NCI-H1436 (cell line): ENCODE measurements around the gene TRAFD1.

Source experiments
- DNase-seq: peaks from one replicate; lab custom pipeline; 2025; lab: John Stamatoyannopoulos, UW

The TRAFD1 gene

DNA sequence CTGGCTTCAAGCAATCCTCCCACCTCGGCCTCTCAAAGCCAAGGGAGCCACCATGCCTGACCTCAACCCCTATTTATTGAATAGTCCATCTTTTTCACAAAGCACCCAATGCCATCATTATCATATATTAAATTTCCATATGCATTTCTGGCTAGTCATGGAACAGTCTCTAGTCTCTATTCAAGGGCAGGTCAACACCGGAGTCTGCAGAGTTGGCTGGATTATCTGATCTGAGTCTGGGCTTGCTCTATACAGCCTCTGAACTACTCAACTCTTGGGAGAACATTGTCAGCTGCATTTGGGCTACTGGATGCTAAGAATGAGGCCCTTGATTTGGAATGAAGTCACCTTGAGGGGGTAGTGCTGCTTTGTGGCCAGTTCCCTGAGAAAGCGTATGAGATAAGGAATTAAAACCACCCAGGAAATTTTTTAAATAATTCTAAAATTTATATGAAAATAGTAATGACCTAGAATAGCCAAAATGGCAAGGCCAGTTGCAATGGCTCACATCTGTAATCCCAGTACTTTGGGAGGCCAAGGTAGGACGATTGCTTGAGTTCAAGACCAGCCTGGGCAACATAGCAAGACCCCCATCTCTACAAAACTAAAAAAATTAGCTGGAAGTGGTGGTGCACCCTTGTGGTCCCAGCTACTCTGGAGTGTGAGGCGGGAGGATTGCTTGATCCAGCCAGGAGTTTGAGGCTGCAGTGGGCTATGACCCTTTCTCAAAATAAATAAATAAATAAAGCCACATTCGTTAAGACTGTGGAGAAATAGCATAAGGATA, 9.9 kb upstream of the TRAFD1 start:
- DNase-seq, result no peak

DNA sequence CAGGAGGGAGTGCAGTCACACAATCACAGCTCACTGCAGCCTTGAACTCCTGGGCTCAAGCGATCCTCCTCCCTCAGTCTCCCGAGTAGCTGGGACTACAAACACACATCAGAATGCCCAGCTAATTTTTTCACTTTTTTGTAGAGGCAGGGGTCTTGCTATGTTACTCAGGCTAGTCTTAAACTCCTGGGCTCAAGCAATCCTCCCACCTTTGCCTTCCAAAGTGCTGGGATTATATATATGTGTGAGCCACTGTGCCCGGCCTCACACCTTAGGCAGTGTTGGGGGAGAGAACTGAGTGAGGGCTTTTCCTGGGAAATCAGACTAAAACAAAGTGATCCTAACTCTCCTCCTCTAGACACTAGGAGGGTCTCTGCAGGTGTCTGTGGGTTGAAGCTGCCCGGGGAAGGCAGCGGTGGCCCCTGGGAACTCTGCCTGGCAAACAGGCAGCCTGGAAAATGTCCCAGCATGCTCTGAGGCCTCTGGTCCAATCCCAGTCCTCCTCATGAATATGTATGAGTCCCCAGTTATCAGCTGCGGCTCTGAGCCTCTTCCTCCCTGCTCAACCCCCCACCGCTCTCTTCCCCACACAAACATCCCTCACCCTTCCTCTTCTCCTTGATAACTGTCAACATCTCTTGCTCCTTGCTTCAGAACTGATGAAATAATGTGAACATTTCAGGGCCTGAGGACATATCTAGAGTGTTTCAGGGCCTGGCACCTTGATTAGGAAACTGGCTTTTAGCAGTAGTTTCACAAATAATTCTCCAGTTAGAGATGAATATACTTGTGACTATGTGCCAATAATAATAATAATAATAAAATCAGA, 8.9 kb upstream of the TRAFD1 start:
- peak; percentile 88 for DNase-seq

DNA sequence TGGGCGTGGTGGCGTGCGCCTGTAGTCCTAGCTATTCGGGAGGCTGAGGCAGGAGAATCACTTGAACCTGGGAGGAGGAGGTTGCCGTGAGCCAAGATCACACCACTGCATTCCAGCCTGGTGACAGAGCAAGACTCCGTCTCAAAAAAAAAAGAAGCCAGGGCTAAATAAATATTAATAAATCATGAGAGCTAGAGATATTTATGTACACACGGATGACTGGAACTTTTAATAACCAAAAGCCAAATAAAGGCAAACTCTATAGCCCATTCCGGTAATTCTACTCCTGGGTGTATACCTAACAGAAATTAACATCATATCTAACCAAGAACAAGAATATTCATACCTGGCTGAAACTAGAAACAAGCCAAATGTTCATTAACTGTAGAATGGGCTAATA, 7.7 kb upstream of the TRAFD1 start:
- no peak for DNase-seq

DNA sequence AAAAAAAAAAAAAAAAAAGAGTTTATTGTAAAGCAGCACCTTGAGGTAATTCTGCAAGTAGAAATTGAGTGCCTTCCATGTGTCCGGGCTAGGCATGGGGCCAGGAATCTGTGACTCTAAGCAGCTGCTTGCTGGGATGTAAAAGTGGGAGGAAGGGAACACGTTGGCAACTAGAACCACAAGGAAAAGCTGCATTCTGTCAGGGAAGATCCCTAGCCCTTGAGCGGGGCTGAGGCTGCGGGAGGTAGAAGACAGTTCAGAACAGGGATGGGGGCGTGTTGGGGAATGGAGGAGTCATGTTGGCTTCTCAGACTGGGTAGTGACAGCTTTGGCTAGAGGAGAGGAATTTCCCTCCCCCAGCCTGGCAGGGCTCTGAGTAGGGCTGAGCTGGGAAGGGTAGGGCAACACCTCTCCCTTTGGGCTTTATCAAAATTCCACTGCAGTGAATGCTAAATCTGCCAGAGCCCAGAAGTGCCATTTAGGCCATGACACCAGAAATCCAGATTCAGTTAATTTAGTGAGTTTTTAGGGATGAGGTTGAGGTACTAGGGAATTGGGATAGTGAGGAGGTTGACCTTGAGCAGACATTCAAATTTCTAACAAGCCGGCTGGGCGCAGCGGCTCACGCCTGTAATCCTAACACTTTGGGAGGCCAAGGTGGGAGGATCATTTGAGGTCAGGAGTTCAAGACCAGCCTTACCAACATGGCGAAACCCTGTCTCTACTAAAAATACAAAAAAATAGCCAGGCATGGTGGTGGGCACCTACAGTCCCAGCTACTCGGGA, 3.4 kb upstream of the TRAFD1 start:
- no peak for DNase-seq

DNA sequence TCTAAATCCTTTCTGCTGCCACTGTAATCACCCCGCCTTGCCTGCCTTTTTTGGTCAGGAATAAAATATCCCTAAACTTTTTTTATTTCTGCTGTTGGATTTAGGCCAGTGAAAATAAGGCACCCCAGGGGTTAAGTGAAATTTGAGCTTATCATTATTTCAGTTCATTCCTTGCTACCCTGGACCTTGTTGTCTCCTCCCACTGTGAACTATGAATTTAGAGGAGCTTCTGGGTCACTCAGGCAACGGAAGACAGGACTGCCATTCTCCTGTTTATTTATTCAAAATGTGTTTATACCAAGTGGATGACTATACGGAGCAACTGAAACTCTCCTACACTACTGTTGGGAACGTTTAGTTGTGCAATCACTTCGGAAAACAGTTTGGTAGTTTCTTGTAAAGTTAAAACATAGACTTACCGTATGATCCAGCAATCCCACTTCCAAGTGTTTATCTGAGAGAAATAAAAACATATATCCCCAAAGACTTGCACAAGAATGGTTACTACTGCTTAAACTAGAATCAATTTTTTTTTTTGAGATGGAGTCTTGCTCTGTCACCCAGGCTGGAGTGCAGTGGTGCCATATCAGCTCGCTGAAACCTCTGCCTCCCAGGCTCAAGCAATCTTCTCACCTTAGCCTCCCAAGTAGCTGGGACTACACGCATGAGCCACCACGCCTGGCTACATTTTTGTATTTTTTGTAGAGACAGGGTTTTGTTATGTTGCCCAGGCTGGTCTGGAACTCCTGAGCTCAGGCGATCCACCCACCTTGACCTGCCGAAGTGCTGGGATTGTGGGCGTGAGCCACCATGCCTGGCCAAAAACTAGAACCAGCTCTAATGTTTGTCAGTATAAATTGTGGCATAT, 2.3 kb upstream of the TRAFD1 start:
- no peak for DNase-seq

DNA sequence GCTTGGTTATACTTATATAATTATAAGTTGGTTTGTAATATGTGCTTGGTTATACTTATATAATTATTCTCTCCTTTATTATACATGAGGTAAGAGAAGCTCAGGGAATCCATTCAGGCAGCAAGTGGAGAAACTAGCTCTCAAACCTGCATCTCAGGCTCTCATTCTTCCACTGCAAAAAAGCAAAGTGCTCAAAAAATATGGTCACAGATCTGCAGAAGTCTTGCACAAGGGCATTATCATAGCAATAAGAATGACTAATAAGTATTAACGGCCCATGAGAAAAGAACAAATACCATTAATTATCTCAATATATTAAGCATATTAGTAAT, 476 bp upstream of the TRAFD1 start:
- no peak for DNase-seq

DNA sequence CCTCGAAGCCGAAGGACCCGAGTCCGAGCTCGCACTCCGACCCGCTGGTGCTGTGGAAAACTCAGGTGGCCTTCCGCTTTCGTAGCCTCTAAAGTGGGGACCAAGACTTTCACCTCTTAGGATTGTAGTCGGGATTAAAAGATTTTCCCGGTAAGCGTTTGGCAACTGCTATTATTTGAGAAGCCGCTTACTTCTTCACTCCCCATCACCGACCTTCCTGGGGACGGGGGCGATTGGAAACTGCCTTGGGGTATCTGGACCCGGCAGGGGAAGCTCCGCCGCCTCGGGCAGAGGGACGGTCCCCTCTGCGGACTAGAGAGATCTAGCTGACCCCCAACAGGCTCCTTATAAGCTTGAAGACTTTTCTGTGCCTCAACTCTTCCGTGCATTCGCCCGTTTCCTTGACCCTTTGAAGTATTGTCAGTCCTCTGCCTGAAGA, 659 bp downstream of the TRAFD1 start:
- DNase-seq, result no peak

DNA sequence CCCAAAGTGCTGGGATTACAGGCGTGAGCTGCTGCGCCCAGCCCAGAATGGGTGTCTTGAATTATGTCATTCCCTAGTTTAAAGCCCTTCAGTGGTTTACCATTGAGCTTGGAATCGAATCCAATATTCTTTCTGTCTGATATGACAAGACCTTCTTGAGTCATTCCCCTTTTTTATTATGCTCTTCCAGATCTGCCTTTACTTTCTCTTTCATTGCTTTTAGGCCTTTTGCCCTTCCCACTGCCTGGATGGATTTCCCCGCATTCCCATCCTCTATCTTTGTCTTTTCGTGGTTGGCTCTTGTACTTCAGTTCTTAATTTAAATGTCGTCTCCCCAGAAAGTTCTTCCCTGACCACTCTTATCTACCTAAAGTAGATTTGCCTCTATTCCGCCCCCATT, 1.6 kb downstream of the TRAFD1 start:
- DNase-seq, result no peak

DNA sequence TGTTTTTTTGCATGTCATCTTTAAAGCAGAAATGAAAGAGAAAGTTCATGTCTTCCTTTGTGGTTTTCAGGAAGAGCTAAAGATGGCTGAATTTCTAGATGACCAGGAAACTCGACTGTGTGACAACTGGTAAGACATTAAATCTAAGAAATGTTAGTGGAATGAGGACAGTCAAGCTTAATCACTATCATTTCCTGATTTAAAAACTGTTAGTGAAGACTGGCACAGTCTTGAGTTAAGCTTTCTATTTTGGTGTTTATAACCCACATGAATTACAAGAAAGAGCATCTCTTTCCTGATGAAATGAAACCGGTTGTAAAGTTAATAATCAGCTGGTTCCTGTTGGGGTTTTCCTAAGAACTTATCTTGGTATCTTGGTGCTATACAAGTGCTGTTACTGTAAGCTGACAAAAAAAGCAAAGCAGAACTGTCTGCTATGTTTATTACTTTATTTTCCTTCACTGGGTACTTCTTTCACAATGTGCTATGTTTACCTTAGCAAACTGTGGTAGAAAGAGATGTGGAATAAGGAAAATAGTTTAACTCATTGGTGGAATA, 5.2 kb downstream of the TRAFD1 start:
- DNase-seq, result no peak

DNA sequence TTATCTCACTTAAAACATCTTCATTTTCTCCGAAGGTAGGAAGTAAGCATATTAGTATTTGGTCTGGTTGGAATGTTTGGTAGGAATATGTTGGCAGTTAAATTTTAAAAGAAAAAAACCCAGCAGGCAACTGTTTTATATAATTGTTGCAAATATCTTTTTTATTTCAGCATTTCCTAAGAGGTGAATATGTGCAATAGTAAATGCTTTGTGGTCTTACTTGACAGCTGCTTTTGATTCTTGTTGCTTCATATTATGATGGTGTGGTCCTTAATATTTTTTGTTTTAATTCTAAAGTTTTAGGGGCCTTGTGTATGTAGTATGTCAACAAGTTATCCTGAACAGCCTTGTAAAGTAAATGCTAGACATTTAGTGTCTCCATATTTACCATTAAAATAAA, 6.3 kb downstream of the TRAFD1 start:
- DNase-seq, result no peak

DNA sequence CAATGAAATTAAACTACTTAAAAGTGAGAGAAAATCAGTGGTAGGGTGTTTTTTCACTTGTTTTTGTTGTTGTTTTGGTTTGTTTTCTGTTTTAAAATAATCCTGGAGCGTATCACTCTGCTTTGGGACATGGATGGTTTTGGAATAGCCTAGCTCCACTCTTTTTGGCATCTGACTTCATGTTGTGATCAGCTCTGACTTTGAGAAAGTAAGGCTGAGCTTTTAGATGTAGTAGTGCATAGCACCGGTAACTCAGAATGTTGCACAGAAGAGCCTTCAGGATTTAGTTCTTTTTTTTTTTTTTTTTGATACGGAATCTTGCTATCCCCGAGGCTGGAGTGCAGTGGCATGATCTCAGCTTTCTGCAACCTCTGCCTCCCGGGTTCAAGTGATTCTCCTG, 8.1 kb downstream of the TRAFD1 start:
- no peak for DNase-seq

DNA sequence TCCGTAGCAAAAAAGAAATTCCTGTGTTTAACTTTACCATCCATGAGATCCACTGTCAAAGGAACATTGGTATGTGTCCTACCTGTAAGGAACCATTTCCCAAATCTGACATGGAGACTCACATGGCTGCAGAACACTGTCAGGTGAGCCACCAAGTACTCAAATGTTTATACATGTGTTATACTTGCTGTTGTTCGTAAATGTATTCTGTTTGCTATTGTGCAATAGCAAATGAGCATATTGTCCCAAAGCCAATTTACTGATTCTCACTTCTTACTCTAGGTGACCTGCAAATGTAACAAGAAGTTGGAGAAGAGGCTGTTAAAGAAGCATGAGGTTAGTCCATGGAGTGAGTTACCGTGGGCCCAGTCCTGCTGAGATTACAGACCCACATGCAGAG, 9.4 kb downstream of the TRAFD1 start:
- DNase-seq, result no peak

DNA sequence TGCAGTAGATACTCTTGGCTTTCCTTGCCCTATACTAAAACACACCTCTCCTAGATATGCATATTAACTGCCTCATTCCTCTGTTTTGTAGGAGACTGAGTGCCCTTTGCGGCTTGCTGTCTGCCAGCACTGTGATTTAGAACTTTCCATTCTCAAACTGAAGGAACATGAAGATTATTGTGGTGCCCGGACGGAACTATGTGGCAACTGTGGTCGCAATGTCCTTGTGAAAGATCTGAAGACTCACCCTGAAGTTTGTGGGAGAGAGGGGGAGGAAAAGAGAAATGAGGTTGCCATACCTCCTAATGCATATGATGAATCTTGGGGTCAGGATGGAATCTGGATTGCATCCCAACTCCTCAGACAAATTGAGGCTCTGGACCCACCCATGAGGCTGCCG, 15.4 kb downstream of the TRAFD1 start:
- no peak for DNase-seq

DNA sequence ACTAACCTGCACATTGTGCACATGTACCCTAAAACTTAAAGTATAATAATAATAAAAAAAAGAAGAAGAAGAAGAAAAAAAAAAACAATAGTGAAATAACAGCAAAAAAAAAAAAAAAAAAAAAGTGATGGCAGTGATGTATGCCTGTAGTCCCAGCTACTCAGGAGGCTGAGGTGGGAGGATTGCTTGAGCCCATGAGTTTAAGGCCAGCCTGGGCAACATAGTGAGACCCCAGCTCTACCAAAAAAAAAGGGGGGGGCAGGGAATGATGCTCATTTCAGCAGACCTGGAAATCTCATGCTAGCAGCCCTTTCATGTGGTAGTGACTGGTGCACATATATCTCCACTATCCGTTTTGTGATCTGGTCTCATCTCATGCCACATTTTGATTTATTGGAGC, 20.8 kb downstream of the TRAFD1 start:
- DNase-seq, result no peak

DNA sequence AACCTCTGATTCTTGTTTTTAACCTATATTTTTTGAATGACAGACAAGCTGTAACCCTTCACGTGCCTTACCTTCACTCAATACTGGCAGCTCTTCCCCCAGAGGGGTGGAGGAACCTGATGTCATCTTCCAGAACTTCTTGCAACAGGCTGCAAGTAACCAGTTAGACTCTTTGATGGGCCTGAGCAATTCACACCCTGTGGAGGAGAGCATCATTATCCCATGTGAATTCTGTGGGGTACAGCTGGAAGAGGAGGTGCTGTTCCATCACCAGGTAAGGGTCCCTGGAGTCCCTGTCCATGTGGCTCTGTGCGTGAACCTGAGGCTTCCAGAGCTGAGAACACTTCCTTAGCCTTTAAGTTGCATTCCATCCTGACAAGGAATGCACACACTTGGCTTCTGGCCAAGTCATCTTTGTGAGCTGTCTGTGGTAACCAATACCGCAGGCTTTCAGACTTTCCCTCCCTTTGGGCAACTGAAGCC, 22.7 kb downstream of the TRAFD1 start:
- no peak for DNase-seq

DNA sequence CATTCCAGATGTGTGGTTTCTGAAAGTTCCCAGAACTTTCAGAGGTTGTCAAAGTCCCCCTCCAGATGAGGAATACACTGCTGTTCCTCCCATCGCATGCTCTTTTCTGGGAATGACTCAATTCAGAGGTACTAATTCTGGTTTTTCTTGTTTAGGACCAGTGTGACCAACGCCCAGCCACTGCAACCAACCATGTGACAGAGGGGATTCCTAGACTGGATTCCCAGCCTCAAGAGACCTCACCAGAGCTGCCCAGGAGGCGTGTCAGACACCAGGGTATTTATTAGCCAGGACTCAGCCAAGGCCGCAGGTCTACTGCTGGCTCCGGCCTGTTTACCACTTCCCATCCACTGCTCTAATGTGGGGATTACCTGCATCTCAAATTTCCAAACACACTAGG, 24.2 kb downstream of the TRAFD1 start:
- DNase-seq, result no peak

DNA sequence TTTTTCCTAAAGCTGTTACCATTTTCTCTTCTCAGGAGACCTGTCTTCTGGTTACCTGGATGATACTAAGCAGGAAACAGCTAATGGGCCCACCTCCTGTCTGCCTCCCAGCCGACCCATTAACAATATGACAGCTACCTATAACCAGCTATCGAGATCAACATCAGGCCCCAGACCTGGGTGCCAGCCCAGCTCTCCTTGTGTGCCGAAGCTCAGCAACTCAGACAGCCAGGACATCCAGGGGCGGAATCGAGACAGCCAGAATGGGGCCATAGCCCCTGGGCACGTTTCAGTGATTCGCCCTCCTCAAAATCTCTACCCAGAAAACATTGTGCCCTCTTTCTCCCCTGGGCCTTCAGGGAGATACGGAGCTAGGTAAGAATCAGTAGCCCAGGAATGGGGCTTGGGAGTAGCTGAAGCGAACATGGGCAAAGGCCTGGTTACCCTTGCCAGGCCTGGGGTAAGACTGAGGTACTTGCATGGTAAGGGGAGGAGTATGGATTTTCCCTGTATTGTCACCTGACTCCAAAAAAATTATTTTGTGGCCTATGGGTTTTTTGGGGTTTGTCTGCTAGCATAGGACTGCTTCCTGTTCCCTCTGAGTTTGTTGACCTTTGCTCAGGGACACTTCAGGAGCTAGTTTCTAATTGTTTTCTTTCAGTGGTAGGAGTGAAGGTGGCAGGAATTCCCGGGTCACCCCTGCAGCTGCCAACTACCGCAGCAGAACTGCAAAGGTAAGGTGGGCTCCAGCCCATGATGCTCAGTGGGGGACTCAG, 26.6 kb downstream of the TRAFD1 start:
- no peak for DNase-seq

DNA sequence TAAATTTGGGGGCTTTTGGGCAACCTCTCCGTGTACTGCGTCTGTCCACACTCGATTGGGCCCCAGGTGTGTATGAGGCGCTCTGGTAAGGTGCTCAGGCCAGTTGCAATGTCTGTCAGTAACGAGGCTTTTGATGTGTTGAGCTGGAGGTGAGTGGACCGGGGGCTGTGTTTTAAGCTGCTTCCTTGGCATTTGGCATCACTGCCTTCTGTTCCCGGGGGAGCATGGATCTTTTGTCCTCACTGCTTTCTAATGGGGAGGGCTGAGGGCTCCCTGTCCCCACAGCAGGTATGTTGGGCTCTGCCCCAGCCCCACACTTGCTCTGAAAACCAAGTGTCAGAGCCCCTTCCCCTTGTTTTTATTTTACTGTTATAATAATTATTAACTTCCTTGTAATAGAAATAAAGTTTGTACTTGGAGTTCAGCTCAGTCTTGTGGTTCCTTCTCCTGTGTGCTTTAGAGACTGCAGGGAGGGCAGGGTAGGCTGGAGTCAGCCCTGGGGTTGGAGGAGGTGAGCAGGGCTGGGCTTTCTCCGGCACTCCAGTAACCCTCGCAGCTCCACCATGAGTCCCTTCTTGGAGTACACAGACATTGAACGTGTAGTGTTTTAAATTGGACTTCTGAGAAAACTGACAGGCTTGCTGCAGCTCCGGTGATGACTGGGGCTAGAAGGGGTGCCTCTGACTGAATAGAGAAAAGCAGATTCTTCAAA, 28.0 kb downstream of the TRAFD1 start:
- no peak for DNase-seq

DNA sequence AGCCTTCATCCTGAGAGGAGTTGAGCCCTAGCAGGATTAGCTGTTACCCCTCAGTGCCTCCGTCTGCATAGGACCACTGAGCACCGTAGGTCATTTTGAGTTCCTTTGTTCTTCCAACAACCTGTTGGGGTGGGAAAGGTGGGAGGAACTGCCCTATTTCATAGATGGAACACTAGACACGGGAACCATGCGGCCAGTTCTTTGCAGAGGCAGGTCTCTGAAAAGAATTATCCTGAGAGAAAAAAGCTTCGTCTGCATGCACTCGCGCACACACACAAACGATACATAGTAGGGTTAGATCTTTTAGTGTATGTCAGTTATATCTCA, 28.5 kb downstream of the TRAFD1 start:
- DNase-seq, result no peak
